Spleen (tissue), 7 donors: Measurements from ENCODE around the gene PHIP.

ENCODE experiments used
- CTCF ChIP-seq, 11 experiments: fragments of 200-600 bp in 7 of 11; fragments of 450-650 bp in 4 of 11; sonication (generic) in 4 of 11; IDR thresholded peaks in 8 of 11; conservative IDR thresholded peaks in 3 of 11; 1 replicate in 7 of 11; 2 replicates in 4 of 11; pipeline versions ENCODE4 v1.4.0 to v1.8.0; 2016 to 2021; ENCODE audit warnings: antibody characterized with exemption in 11 of 11, inconsistent platforms in 4 of 11, mild to moderate bottlenecking in 1 of 11
- POLR2A ChIP-seq, 3 donors: fragments of 450-650 bp; IDR thresholded peaks; one replicate each; pipeline ENCODE4 v1.5.1; 2017; ENCODE audit warnings: antibody characterized with exemption in 3 of 3, mild to moderate bottlenecking in 1 of 3
- POLR2AphosphoS5 ChIP-seq, 3 donors: sonication (generic); formaldehyde crosslinking; IDR thresholded peaks; one replicate each; pipeline ENCODE4 v1.5.1; 2017; ENCODE audit warnings: antibody characterized with exemption in 3 of 3
- donor health status: DM: no; HTN: no; CAD: no; lungs with moderate emphysema.
- donor health status: DM: no; HTN: no; CAD: no.
- donor health status: DM: no; HTN: no; CAD: no.

GRCh38 chr6:79038061-79038460 lies 40.0 kb downstream of the PHIP start:
- TF ChIP-seq CTCF (IDR thresholded peaks at IDR 0.05 in 8 of 11, conservative IDR thresholded peaks at IDR 0.05 in 3 of 11), result no peak
- no peak for TF ChIP-seq POLR2AphosphoS5 (IDR thresholded peaks at IDR 0.05)
- TF ChIP-seq POLR2A (IDR thresholded peaks at IDR 0.05), result no peak
